PFSK-1 (cell line): ENCODE data around the gene LHFPL3.

Experiments
- FOXP2 ChIP-seq: optimal IDR thresholded peaks from 2 replicates; pipeline ENCODE3; 2011; ENCODE audit warnings: borderline replicate concordance, control low read depth, inconsistent platforms; ENCODE audit not compliant: insufficient read depth; ENCODE audit errors: extremely low read length, extremely low read depth
- TAF1 ChIP-seq: IDR thresholded peaks from 2 replicates; pipeline ENCODE4 v1.6.1; 2012; ENCODE audit warnings: low read length, control low read depth, borderline replicate concordance; ENCODE audit not compliant: insufficient read depth

DNA sequence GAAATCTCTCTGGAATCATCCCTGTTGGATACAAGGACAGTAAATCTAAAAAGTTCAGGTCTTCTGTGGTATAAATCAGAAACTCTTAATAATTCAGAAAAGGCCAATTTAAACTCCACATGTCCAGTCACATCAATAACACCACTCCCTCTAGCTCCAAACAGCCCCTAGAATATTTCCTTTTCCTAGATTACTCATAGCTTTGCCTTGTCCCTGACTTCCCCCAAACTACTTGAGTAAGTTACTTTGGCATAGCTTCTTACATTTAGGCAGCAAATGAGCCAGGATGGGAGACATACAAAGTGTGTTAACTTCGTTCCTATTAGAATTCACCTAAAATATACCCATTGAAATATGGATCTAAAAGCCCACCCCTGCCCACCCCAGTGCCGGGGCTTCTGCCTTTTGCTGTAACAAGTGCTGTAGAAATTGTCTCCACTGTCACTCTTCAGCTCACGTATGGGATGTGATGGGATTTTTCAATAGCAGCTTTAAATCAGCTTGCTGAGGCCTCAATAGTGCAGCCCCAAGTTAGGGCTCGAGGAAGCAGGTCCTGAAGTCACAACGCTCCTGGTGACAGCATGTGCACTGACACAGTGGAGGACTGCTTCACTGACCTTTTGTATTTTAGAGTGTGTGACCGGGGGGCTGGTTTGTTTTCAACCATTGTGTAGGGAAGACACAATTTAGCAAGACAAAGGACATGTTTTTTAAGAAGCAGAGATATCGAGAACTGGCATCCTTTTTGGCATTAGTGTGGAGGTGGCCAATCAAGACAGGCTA lies 467.4 kb downstream of the LHFPL3 start:
- TF ChIP-seq FOXP2 (no peak), TAF1 (no peak)
